Stimulated activated CD4-positive, alpha-beta T cell treated with anti-CD3 and anti-CD28 coated beads, Interleukin-2, amount 100 ng/mL, for 24 hours (primary cell): ENCODE data around the gene WIZ.

Experiments
- DNase-seq, 2 donors: peaks; one replicate each; pipeline ENCODE4 v3.0.0-alpha.2; 2020

WIZ gene

GRCh38 chr19:15466851-15467733, 17.3 kb upstream of the WIZ start:
- peak; percentile 61 to 63 for DNase-seq

- peak; percentile 68 to 73 for DNase-seq
These were observed 14.9 kb upstream of the WIZ start, which contains the start of gene RASAL3 for GRCh38 chr19:15464394-15465385. Gene RASAL3 (minus strand): TSS chr19:15464544. CDS start chr19:15464358, 186 bp downstream.

- DNase-seq: peak; percentile 76 to 77
These were observed 14.2 kb upstream of the WIZ start for GRCh38 chr19:15463861-15464371.

- DNase-seq: no peak
These were observed 11.9 kb upstream of the WIZ start for GRCh38 chr19:15461694-15462093.

GRCh38 chr19:15457701-15458484, 8.1 kb upstream of the WIZ start:
- DNase-seq: no peak

- DNase-seq: peak in 1 of 2 donors; percentile 25
These were observed 7.3 kb upstream of the WIZ start for GRCh38 chr19:15456871-15457700.

GRCh38 chr19:15456441-15456840, 6.7 kb upstream of the WIZ start:
- DNase-seq: no peak

- no peak for DNase-seq
These were observed 6.2 kb upstream of the WIZ start for GRCh38 chr19:15455996-15456395.

- DNase-seq: no peak
These were observed 4.4 kb upstream of the WIZ start for GRCh38 chr19:15453906-15454860.

GRCh38 chr19:15453091-15453578, 3.4 kb upstream of the WIZ start:
- DNase-seq: no peak

- DNase-seq: peak in 1 of 2 donors; percentile 40
These were observed 2.6 kb upstream of the WIZ start for GRCh38 chr19:15452111-15453047.

- no peak for DNase-seq
These were observed 753 bp upstream of the WIZ start for GRCh38 chr19:15450528-15450890.

- no peak for DNase-seq
These were observed 757 bp downstream of the WIZ start for GRCh38 chr19:15448778-15449619.

- no peak for DNase-seq
These were observed 1.5 kb downstream of the WIZ start for GRCh38 chr19:15448044-15448777.

GRCh38 chr19:15447057-15447456, 2.7 kb downstream of the WIZ start:
- no peak for DNase-seq

GRCh38 chr19:15445807-15446376, 3.9 kb downstream of the WIZ start:
- DNase-seq: no peak

- no peak for DNase-seq
These were observed 4.5 kb downstream of the WIZ start for GRCh38 chr19:15445227-15445605.
